NCI-H446 (cell line): Measurements from ENCODE around the gene HOXB5.
A peak's percentile ranks its signal among the peaks of the same experiment; 100 is the strongest.

Source experiments
- DNase-seq, 2 experiments: peaks; one replicate each; lab custom pipeline; 2025; lab: John Stamatoyannopoulos, UW

The HOXB5 gene

DNA sequence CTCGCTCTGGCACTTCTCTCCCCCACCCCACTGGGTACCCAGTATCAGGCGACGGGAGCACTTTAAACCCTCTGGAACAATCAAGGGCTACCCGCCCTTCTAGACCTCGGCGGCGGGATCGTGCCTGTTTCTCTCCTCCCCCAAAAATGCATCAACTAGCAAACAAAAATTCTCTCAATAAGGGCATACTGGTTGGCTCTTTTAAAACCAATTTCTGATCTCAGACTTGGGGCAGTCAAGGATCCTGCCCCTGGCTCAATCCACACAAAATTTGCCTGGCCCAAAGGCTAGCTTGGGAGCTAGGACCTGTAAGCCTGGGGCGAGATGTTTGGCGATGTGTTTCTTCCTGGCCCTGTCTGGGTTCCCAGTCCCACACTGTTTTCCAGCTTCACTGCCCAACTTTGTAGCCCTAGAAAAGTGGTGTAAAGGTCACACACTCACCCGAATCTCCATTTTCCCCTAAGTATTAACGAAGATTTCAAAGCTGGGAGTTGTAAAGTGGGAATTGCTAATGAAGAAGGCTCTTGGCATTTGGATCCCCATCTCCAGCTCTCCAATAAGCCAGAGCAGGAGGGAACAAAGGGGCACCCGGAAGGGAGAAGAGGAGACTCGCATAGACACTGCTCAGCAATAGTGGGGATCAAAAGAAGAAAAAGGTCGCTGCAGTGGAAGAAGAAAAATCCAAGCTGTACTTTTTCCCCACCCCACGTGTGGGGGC lies 34.3 kb downstream of the HOXB5 start:
- DNase-seq: no peak

- no peak for DNase-seq
Observed at GRCh38 chr17:48558831-48559121, 34.8 kb downstream of the HOXB5 start.

GRCh38 chr17:48558057-48558830 lies 35.3 kb downstream of the HOXB5 start:
- no peak for DNase-seq

GRCh38 chr17:48556576-48557401 lies 36.8 kb downstream of the HOXB5 start:
- DNase-seq: no peak

GRCh38 chr17:48556229-48556575 lies 37.4 kb downstream of the HOXB5 start:
- no peak for DNase-seq

GRCh38 chr17:48555258-48556228 lies 38.0 kb downstream of the HOXB5 start:
- peak in 1 of 2 experiments; percentile 64 for DNase-seq

GRCh38 chr17:48554412-48555257 lies 38.9 kb downstream of the HOXB5 start:
- DNase-seq: peak in 1 of 2 experiments; percentile 25

- no peak for DNase-seq
Observed at GRCh38 chr17:48553826-48554225, 39.8 kb downstream of the HOXB5 start.

DNA sequence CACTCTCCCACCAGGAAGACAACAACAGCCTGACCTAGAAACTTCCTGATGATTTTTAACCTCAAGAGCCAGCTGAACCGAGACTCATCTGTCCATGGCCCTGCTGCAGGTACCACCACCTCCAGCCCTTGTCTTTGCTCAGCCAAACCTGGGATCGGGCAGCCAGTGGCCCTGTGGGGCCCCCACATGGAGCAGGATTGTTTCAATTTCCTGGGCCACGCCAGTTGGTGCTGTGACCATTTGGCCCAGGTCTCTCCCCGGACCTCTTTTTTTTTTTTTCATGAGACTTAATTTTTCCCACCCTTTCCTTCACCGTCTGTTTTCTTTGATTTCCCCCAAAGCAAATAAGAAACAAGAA lies 40.4 kb downstream of the HOXB5 start:
- DNase-seq: no peak

DNA sequence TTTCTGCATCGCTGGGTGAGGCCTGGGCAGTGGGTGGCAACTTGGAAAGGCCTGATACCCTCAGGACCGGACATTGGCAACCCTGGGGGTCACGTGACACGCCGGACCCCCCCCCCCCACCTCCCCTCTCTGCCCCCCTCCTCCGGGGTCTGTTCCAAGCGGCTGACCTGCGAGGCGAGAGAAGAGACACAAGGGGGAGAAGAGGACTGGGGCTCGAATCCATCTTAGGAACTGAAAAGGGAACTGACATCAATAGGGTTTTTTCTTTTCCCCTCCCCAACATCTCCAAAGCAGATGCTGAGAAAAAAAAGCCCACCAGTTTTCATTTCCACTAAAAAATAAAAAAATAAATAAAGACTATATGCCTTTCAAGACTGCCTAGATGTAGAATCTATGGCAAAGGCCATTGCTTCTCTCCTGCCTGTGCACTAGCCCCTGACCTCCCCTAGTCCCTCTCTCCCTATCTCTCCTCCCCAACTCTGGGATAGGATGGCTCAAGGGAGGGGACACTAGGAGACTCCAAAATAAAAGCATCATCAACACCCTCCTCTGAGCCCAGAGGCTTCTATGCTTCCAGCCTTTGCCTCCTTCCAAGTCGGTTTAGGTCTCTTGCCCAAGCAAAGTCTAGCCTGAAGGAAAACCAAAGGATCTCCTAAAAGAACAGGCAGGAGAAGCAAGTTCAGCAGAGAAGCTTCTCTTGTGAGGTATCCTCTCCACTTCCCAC lies 41.0 kb downstream of the HOXB5 start:
- DNase-seq: no peak

GRCh38 chr17:48551596-48552465 lies 41.7 kb downstream of the HOXB5 start:
- no peak for DNase-seq

- no peak for DNase-seq
Observed at GRCh38 chr17:48551214-48551555, 42.4 kb downstream of the HOXB5 start.

DNA sequence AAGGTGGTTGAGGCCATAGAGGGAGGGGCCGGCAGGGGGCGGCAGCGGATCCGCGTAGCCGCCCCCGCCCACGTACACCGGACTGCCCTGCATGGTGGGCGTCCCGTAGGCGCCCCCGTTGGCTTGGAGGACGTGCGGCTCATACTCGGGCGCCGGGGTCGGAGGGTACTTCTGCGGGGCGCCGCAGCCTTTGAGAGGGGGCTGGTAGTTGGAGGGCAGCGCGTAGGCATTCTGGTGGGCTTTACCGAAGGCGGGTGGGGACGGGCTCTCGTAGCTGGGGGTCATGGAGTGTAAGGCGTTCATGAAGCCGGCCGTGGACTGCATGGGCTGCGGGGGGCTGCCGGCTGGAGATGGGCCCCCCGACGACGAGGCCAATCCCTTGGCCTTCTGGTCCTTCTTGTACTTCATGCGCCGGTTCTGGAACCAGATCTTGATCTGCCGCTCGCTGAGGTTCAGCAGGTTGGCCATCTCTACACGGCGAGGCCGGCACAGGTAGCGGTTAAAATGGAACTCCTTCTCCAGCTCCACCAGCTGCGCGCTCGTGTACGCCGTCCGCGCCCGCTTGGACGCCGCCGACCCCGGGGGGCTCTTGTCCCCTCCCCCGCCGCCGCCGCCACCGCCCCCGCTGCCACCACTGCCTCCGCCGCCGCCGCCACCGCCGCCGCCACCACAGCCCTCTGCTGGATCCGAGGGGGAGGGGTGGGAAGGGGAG lies 42.9 kb downstream of the HOXB5 start:
- no peak for DNase-seq

DNA sequence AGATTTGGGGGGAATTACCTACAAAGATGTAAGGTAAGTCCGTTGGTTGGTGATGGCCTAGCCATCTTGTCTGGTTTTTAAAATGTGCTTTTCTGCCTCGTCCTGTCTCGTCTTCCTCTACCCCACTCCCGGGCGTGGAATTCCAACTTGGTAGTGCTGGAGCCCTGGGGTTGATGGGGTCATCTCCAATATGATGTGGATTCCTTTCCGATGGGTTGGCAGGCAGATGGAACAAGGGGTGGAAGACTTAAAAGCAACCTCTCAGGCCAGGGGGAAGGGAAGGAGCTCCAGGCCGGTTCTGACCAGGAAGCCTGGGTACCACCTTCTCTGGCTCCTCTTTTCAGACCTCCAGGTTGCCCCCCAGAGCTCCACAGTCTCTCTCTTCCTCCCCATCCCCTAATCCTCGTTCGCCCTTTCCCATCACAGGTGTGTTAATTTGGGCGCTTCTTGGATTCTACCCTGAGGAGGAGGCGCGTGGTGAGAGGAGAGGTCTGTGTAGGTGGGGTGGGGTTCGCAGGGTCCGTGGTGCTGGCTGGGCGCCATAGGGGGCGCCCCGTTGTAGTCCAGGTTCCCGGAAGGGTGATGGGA lies 43.6 kb downstream of the HOXB5 start:
- DNase-seq: no peak

DNA sequence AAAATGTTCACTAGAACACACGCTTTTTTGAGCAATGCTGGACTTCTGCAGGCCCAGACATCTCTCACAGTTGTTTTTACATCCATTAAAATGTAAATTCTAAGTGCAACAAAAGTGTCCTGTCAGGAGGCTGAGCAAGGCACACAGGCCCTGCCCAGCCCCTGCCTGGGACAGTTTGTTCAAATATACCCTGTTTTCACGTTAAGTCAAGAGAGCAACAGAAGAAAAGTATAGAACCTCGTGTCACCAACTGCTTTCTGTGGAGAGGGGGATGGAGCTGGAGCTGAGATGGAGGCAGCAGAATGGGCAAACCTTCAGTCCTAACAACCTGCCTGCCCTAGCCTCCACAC lies 44.3 kb downstream of the HOXB5 start:
- no peak for DNase-seq

DNA sequence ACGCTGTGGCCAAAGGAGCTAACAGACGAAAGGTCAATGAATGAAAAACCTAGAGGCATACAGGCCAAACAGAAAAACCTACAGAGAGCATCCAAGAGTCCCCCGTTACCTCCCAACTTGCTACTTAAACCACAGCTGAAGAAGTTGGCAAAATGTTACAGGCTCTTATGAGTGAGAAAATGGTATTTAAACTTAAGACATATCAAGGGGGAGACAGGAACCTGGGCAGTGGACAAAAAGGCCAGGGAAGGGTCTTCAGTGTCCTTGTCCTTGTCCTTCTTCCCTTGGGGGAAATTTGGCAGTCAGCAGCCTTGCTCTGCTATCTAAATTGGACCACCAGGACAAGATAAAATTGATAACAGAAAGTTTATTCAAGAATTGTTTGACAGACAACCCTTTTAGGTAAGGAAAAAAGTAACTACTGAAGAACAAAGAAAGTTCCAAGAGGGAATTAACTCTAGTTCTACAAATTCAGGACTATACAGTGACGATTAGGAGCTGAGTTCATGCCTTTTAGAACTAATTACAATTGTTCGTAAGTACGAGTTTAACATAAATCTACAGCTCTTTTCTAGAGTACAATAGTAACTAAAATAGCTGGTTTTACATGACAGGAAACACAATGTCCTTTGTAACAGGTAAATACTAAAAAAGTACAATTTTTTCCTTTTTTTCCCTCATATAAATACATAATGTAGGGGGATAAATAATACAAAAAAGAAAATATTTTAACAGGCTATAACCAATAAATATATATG lies 44.9 kb downstream of the HOXB5 start:
- DNase-seq: no peak

- DNase-seq: peak in 1 of 2 experiments; percentile 27
Observed at GRCh38 chr17:48547808-48548522, 45.6 kb downstream of the HOXB5 start.
